Measurements from ENCODE around the gene FOXO1. TPM values are rescaled to one million over a fixed set of nuclear protein-coding genes. Genes with fewer than 3 reads are reported as not detected.

FOXO1 gene
- total RNA-seq, 1 experiment from 2014 or later, result 12.2 TPM

- Histone ChIP-seq H3K9me2 (ENCODE audit: insufficient read depth) (no peaks in the 10 kb centered on the region), H2AFZ (ENCODE audit: low read depth, low read length, poor library complexity, severe bottlenecking) (no peak overlapping the region), H3K79me2 (ENCODE audit: insufficient read depth, low read length) (no peaks in the 10 kb centered on the region), H3K4me3 (replicated peaks in 1 of 2; ENCODE audit: low read depth in 1 of 2, low read length in 2 of 2) (no peak overlapping the region), H3K27me3 (ENCODE audit: insufficient read depth, low read length) (no peaks in the 10 kb centered on the region), H3K9me3 (ENCODE audit: control insufficient read depth in 1 of 2, insufficient read depth in 1 of 2, low read depth in 1 of 2, low read length in 2 of 2) (no peaks in the 10 kb centered on the region), H3K36me3 (ENCODE audit: control insufficient read depth in 1 of 2, insufficient read depth in 2 of 2, low read length in 2 of 2) (no peaks in the 10 kb centered on the region), H3K4me1 (ENCODE audit: control insufficient read depth in 1 of 2, insufficient read depth in 2 of 2, low read length in 2 of 2) (no peaks in the 10 kb centered on the region; a peak in 1 of 4 replicates), H4K20me1 (ENCODE audit: insufficient read depth) (no peaks in the 10 kb centered on the region), H3K27ac (ENCODE audit: low read depth, low read length) (no peak overlapping the region), H3K9ac (ENCODE audit: low read length) (no peak overlapping the region), H3K4me2 (ENCODE audit: low read length) (no peak overlapping the region)
- CTCF ChIA-PET, result no interaction called here
- DNase-seq (ENCODE audit: low read depth, low spot score), result no peak
- RAD21 ChIA-PET (ENCODE audit: low non-redundant PET in 1 of 2, low total read pairs in 2 of 2, uncharacterized antibody in 2 of 2, unreplicated experiment in 2 of 2), result no interaction called here
- no peak for TF ChIP-seq JUND (IDR thresholded peaks at IDR 0.05)
- no peak for TF ChIP-seq POLR2A (IDR thresholded peaks at IDR 0.05; ENCODE audit: borderline replicate concordance, extremely low read depth, insufficient read depth, insufficient read length)
- no peak for TF ChIP-seq YY1 (IDR thresholded peaks at IDR 0.05; ENCODE audit: extremely low read depth, insufficient replicate concordance, low read depth, low read length)
- TF ChIP-seq SIN3A (IDR thresholded peaks at IDR 0.05; ENCODE audit: low read depth), result no peak
- TF ChIP-seq ZNF274 (IDR thresholded peaks at IDR 0.05; ENCODE audit: low read depth, low read length), result no peak
- TF ChIP-seq EGR1 (IDR thresholded peaks at IDR 0.05; ENCODE audit: low read depth), result no peak
- TF ChIP-seq REST (IDR thresholded peaks at IDR 0.05; ENCODE audit: low read depth), result no peak
- TF ChIP-seq POLR2AphosphoS5 (IDR thresholded peaks at IDR 0.05; ENCODE audit: low read depth, low read length), result no peak
- no peak for TF ChIP-seq EZH2phosphoT487 (IDR thresholded peaks at IDR 0.05; ENCODE audit: borderline replicate concordance)
- TF ChIP-seq ZFX (IDR thresholded peaks at IDR 0.05), result no peak
- no peak for TF ChIP-seq EZH2 (IDR thresholded peaks at IDR 0.05)
- TF ChIP-seq TCF7L2 (IDR thresholded peaks at IDR 0.05; ENCODE audit: borderline replicate concordance, extremely low read depth, insufficient read depth, insufficient read length), result no peak
- no peak for TF ChIP-seq CBX3 (IDR thresholded peaks at IDR 0.05; ENCODE audit: low read depth)
- TF ChIP-seq MAX (IDR thresholded peaks at IDR 0.05), result no peak
- no peak for TF ChIP-seq CTCF (IDR thresholded peaks at IDR 0.05 in 2 of 3, conservative IDR thresholded peaks at IDR 0.05 in 1 of 3; ENCODE audit: borderline replicate concordance in 1 of 3, insufficient read depth in 1 of 3, low read depth in 2 of 3, low read length in 2 of 3)
- no peak for ATAC-seq
- BruUV-seq (replicated peaks), result no TSS peak
- intact Hi-C loops (cut with micrococcal nuclease), result no loop called here
- POLR2A ChIA-PET, result no interaction called here
These were observed 116.8 kb downstream of the FOXO1 start for GRCh38 chr13:40549500-40550094.

All from HCT116 (cell line).